BE2C (cell line): Measurements from ENCODE around the gene TWF2.

Experiments used
- DNase-seq: peaks from one replicate; pipeline ENCODE4 v3.0.0-alpha.2; 2020
- H3K27me3 ChIP-seq: fragments of 250-450 bp; sonication (Bioruptor Pico); 2 replicates; pipeline ENCODE4 v1.5.1; 2020; ENCODE audit warnings: mild to moderate bottlenecking
- H3K36me3 ChIP-seq: fragments of 250-450 bp; sonication (Bioruptor Pico); 2 replicates; pipeline ENCODE4 v1.5.1; 2020; ENCODE audit warnings: mild to moderate bottlenecking
- H3K4me1 ChIP-seq: fragments of 250-450 bp; sonication (Bioruptor Pico); 2 replicates; pipeline ENCODE4 v1.5.1; 2020
- H3K4me3 ChIP-seq: 2 replicates; pipeline ENCODE4 v1.5.1; 2011; ENCODE audit warnings: low read depth, low read length
- H3K9me3 ChIP-seq: fragments of 250-450 bp; sonication (Bioruptor Pico); 2 replicates; pipeline ENCODE4 v1.5.1; 2020
- CTCF ChIP-seq: IDR thresholded peaks from 2 replicates; pipeline ENCODE4 v1.5.1; 2012; ENCODE audit warnings: mild to moderate bottlenecking, low read depth, low read length

TWF2 gene

DNA sequence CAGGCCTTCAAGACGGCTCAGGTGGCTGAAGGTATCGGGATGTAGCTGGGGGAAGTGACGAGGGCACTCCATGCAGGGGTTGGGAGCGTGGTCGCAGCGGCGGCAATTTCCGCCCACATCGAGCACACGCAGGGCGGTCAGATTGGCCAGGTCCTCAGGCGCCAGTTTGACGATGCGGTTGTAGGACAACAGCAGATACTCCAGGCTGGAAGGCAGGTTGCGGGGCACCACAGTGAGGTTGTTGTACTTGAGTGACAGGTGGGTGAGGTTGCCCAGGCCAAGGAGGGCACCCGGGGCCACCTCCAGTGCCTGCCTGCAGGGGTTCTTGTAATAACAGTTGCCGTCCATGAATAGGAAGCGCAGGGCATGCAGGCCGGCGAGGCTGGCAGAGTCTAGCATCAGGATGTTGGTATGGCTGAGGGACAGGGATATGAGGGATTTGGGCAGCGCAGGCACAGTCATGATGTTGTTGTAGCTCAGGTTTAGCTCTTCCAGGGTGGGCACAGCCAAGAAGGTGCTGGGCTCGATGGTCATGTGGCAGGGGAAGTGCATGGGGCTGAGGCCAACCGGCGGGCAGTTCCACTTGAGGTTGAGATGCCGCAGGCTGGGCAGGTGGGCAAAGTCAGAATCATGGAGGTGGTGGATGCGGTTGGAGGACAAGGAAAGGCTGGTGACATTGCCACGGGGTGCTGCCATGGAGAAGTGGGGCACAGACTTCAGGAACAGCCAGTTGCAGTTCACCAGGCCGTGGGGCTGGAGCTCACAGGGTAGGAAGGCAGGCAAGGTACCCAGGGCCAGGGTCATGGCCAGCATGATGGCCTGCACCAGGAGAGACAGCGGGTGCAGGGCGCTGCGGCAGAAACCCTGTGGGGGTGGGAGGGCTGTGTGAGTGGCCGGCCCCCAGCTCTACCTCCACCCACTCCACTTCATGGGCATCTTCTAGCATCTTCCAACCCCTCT is 15.2 kb downstream of the TWF2 start:
- no peaks in the 10 kb centered on the region for H3K4me1 ChIP-seq
- H3K27me3 ChIP-seq = no peaks in the 10 kb centered on the region
- TF ChIP-seq CTCF = no peak
- DNase-seq = no peak
- no peak overlapping the region for H3K4me3 ChIP-seq
- H3K36me3 ChIP-seq = no peaks in the 10 kb centered on the region
- H3K9me3 ChIP-seq = no peaks in the 10 kb centered on the region

GRCh38 chr3:52222319-52223221 is 16.4 kb downstream of the TWF2 start:
- DNase-seq = no peak
- Histone ChIP-seq H3K36me3 (no peaks in the 10 kb centered on the region), H3K4me1 (no peaks in the 10 kb centered on the region), H3K9me3 (no peaks in the 10 kb centered on the region), H3K27me3 (no peaks in the 10 kb centered on the region), H3K4me3 (no peak overlapping the region)
- no peak for TF ChIP-seq CTCF

- DNase-seq = no peak
- Histone ChIP-seq H3K9me3 (no peaks in the 10 kb centered on the region), H3K36me3 (no peaks in the 10 kb centered on the region), H3K27me3 (no peaks in the 10 kb centered on the region), H3K4me1 (no peaks in the 10 kb centered on the region), H3K4me3 (no peak overlapping the region)
- no peak for TF ChIP-seq CTCF
Measured at GRCh38 chr3:52221563-52222318, 17.2 kb downstream of the TWF2 start.

DNA sequence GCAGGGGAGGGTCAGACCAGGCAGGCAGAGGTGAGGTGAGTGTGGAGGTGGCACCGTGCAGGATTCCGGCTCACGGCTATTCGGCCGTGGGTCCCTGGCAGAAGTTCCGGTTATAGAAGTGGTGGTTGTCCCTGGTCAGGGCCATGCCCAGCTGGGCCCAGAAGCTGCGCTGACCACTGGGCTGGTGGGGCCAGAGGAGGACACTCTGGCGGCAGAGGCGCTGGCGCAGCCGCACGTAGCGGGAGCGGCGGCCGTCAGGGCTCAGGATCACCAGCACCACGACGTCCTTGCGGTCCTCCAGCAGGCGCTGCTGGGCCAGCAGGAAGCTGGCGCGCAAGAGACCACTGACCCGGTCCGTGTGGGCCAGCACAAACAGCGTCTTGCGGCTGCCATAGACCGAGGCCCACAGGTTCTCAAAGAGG is 17.8 kb downstream of the TWF2 start:
- no peak for TF ChIP-seq CTCF

GRCh38 chr3:52220380-52221026 is 18.5 kb downstream of the TWF2 start:
- DNase-seq = peak; percentile 78
- no peak overlapping the region for H3K4me3 ChIP-seq
- peak; percentile 82 for TF ChIP-seq CTCF
- H3K36me3 ChIP-seq = no peaks in the 10 kb centered on the region
- H3K4me1 ChIP-seq = no peaks in the 10 kb centered on the region
- H3K9me3 ChIP-seq = no peaks in the 10 kb centered on the region
- no peaks in the 10 kb centered on the region for H3K27me3 ChIP-seq

More for the DNA sequence above, 17.8 kb downstream of the TWF2 start:
- no peak overlapping the region for H3K4me3 ChIP-seq
- DNase-seq = no peak
- no peaks in the 10 kb centered on the region for H3K4me1 ChIP-seq
- H3K27me3 ChIP-seq = no peaks in the 10 kb centered on the region
- no peaks in the 10 kb centered on the region for H3K9me3 ChIP-seq
- no peaks in the 10 kb centered on the region for H3K36me3 ChIP-seq
